Muscle layer of duodenum (tissue), 2 donors: ENCODE measurements around the gene ATF5.
"Not testable (repeated sequence)": the region's sequence is repeated elsewhere in the genome, so short reads cannot be mapped to it uniquely, and the experiment has no call there.

ENCODE experiments used
- H3K27ac ChIP-seq: one replicate; pipeline ENCODE4 v1.7.0; 2013; ENCODE audit warnings: mild to moderate bottlenecking, low read length
- H3K27me3 ChIP-seq: one replicate; pipeline ENCODE4 v1.7.0; 2013; ENCODE audit warnings: low read depth, mild to moderate bottlenecking, control low read depth, low read length
- H3K36me3 ChIP-seq, 2 donors: one replicate each; pipeline ENCODE4 v1.7.0; 2013; ENCODE audit warnings: low read length in 2 of 2, control low read depth in 1 of 2, mild to moderate bottlenecking in 1 of 2; ENCODE audit not compliant: insufficient read depth in 2 of 2, control insufficient read depth in 1 of 2
- H3K4me1 ChIP-seq, 2 donors: one replicate each; pipeline ENCODE4 v1.7.0; 2013; ENCODE audit warnings: low read length in 2 of 2, mild to moderate bottlenecking in 2 of 2, control low read depth in 1 of 2, moderate library complexity in 1 of 2; ENCODE audit not compliant: insufficient read depth in 2 of 2, control insufficient read depth in 1 of 2
- H3K4me3 ChIP-seq, 2 donors: one replicate each; pipeline ENCODE4 v1.7.0; 2013; ENCODE audit warnings: low read length in 2 of 2, low read depth in 1 of 2, mild to moderate bottlenecking in 1 of 2
- H3K9me3 ChIP-seq, 2 donors: one replicate each; pipeline ENCODE4 v1.7.0; 2013; ENCODE audit warnings: low read length in 2 of 2, control low read depth in 1 of 2, mild to moderate bottlenecking in 1 of 2; ENCODE audit not compliant: control insufficient read depth in 1 of 2
- donor health status: healthy.

The ATF5 gene

DNA sequence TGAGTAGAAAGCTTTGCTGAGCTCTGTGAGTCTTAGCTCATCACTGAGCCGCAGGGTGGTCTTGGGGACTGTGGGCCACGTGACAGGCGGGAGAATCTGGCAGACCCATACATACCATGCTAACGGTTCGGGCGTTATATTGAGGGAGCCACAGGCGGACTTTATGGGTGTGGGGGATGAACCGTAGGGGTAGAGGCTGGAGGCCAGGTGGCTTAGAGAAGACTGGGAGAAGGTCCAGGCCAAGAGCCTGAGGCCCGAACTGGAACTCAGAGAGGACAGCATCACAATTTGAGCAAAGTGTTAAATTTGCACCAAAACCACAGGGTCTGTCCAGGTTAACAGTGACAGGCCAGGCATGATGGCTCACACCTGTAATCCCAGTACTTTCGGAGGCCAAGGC, 15.3 kb upstream of the ATF5 start:
- Histone ChIP-seq H3K4me3 (no peak overlapping the region), H3K27ac (no peak overlapping the region), H3K27me3 (no peaks in the 10 kb centered on the region), H3K4me1 (peaks cover 3 to 13% of the 10 kb centered on the region in 2 donors), H3K9me3 (no peaks in the 10 kb centered on the region), H3K36me3 (peaks cover 3 to 43% of the 10 kb centered on the region in 2 donors)

DNA sequence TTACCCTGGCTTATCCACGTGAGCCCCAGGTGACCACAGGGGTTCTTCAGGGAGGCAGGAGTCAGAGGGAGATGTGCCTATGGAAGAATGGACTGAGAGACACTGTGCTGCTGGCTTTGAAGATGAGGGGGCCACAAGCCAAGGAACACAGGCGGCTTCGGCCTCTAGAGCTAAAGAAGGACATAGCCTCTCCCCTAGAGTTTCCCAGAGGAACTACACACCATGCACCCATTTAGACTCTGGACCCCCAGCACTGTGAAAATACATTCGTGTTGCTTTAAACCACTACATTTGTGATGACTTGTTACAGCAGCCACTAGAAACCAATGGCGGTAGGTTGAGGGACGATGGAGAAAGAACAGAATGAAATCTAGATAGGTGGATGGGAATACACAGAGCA, 13.7 kb upstream of the ATF5 start:
- Histone ChIP-seq H3K27ac (no peak overlapping the region), H3K4me3 (no peak overlapping the region), H3K4me1 (peaks cover 3 to 13% of the 10 kb centered on the region in 2 donors), H3K27me3 (no peaks in the 10 kb centered on the region), H3K9me3 (no peaks in the 10 kb centered on the region), H3K36me3 (peaks cover 0 to 32% of the 10 kb centered on the region in 2 donors)

DNA sequence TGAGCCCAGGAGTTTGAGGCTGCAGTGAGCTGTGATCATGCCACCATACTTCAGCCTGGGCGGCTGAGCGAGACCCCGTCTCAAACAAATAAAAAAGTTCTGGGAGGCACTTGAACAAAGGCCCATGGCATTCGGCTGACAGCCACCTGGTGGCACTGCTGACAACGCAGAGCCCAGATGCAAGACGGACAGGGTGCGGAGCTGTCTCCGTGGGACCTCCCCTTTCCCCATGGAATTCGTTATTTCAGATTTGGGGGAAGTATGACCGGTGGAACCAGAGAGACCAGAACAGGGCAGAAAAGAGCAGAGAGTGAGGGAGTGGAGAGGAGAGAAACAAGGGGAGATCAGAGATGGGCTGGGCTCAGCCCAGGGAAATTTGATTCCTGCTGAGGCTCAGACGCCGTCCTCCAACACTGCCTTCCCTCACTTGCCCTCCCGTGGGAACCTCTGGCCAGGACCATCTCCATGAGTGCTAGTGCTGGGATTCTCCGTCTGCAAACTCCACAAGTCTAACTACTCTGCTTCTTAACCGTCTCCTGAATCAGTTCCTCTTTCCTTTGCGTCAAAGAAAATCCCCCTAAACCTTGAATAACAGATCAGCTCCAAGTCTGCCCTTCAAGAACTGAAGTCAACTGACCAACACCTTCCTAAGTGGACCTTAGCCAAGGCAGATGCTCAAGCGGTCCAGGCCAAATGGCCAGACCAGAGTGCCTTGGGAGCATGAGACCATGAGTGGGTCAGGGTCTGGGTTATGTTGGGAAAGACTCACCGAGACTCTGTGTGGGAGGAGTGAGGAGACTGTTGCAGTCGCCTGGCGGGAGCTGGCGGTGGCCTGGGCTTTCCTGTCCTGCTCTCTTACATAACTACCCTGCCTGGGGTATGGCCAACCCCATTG, 11.9 kb upstream of the ATF5 start:
- H3K27ac ChIP-seq: no peak overlapping the region
- H3K9me3 ChIP-seq: no peaks in the 10 kb centered on the region
- no peak overlapping the region for H3K4me3 ChIP-seq
- H3K36me3 ChIP-seq: peaks cover 0 to 46% of the 10 kb centered on the region in 2 donors
- peaks cover 0 to 4% of the 10 kb centered on the region in 2 donors for H3K4me1 ChIP-seq
- H3K27me3 ChIP-seq: no peaks in the 10 kb centered on the region

DNA sequence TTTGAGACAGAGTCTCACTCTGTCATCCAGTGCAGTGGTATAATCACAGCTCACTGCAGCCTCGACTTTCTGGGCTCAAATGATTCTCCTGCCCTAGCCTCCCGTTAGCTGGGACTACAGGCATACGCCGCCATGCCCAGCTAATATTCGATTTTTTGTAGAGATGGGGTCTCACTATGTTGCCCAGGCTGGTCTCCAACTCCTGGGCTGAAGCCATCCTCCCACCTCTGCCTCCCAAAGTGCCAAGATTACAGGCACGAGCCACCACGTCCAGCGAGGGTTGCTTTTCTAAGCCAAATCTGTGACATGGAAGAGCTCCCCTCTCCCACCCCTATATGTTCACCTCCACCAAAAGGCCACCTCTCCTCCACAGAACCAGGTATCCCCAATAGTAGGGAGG, 10.9 kb upstream of the ATF5 start:
- Histone ChIP-seq H3K9me3 (no peaks in the 10 kb centered on the region), H3K4me3 (no peak overlapping the region), H3K27ac (no peak overlapping the region), H3K4me1 (peaks cover 0 to under 1% of the 10 kb centered on the region in 2 donors), H3K36me3 (peaks cover 0 to 55% of the 10 kb centered on the region in 2 donors), H3K27me3 (no peaks in the 10 kb centered on the region)

DNA sequence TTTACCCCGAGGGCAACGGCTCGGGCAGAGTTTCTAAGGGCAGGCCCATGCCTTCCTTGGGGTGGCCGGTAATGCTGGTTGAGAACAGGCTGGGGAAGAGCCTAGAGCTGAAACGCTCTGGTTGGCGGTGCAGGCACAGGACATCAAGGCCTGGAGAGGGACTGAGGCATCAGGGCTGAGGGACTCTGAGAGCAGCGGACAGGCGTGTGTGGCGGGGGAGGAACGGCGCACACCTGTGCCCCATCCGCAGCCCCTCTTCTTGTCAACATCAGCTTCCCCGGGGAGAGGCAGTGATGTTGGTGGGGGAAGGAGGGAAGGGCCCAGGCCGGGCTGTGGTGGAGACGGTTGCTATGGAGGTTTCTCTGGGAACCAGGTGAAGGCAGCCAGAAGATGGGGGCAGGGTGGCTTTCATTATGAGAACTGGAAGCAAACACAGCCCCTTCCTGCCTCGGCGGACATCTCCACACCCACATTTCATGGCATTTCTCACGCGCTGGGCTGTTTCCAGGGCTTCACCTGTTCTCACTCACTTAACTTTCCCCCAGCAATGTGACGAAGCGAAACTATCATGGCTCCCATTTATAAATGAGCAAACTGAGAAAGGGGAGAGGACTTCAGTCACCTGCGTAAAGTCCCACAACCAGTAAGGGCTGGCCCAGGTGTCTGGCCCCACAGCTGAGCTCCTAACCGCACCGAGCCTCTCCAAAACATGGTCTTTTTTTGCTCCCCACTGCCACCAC, 8.2 kb upstream of the ATF5 start:
- H3K27me3 ChIP-seq: no peaks in the 10 kb centered on the region
- H3K4me3 ChIP-seq: no peak overlapping the region
- H3K9me3 ChIP-seq: no peaks in the 10 kb centered on the region
- H3K4me1 ChIP-seq: no peaks in the 10 kb centered on the region
- peaks cover 6 to 52% of the 10 kb centered on the region in 2 donors for H3K36me3 ChIP-seq
- H3K27ac ChIP-seq: no peak overlapping the region

DNA sequence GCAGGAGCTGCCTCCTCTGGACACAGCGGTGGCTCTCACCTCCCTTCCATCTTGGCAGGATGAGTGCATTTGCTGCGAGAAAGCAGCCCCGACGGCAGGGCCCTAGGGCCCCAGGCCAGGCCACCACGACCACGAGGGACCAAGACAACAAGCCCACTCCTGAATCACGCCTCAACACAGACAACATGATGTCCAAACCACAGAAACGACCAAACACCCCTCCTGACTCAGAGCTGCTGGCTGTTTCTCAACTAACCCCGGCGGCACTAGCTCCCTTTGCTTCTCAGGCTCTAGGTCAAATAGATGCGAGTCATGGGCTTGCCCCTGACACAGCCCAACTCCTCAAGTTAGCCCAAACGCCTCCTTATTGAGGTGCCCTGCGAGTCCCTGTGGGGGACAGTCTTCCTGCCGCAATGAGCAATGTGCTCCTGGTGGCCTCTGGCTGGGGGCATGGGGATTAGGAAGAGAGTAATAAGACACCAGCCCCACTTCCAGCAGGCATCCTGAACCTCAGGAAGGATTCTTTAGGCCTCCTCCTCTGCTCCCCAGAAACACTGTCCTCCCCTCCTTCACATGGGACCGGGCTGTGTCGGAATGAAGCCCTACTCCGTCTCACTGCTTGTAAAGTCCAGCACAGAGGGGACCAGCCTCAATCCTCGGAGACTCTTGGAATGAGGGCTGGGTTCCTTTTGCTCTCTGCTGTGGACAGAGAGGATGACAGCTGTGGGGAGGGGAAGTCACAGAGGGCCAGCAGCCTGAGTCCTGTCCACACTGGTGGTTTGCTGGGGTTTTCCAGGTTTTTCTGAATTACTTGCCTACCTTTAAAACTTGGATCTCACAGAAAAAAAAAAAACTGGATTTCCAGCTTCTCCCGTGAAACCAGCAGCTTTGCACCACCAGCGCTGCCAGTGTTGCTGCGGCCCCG, 6.9 kb upstream of the ATF5 start:
- H3K4me1 ChIP-seq: peaks cover 0 to 3% of the 10 kb centered on the region in 2 donors
- H3K4me3 ChIP-seq: no peak overlapping the region
- H3K9me3 ChIP-seq: no peaks in the 10 kb centered on the region
- peaks cover 11 to 47% of the 10 kb centered on the region in 2 donors for H3K36me3 ChIP-seq
- no peaks in the 10 kb centered on the region for H3K27me3 ChIP-seq
- H3K27ac ChIP-seq: no peak overlapping the region

DNA sequence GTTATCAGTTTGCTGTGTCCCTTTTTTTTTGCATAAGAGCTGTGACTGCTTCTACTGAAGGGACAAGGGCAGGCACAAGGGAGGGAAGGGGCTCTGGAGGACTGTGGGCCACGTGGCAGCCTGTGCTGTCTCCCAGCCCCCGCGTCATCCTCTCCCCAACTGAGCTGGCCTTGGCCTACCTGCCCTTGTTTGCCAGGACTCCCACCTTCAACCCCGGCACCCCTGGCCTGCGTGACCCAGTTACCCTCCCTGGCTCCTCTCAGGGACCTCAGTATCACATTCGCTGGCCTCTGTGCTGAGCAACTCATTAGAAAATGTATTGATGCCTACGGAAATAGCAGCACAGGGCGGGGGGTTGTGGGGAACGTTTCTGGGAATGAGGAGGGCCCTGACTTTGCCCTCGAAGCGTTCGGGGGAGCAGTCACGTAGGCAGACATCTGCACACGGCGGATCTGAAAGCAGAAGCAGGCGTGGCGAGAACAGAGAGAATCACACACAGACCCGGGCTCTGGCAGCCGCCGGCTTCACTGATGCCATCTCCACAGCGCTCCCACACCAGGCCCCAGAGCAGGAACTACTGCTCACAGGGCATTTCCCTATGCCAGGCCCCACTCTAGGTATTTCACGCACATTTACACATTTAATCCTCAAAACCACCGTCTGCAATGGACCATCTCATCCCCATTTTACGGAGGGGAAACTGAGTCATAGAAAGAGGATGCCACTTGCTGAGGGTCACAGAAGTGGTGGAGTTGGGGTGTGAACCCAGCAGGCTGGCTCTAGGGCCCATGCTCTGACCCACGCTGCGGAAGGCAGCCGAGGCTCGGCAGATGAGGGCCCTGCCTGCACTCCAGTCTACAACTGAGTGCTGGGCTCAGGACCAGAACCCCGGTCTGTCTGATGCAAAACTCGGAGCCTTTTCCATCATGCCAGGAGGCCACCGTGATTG, 5.7 kb upstream of the ATF5 start:
- Histone ChIP-seq H3K4me3 (no peak overlapping the region), H3K9me3 (no peaks in the 10 kb centered on the region), H3K27ac (no peak overlapping the region), H3K4me1 (peaks cover 7 to 15% of the 10 kb centered on the region in 2 donors), H3K27me3 (no peaks in the 10 kb centered on the region), H3K36me3 (peaks cover 18 to 50% of the 10 kb centered on the region in 2 donors)

DNA sequence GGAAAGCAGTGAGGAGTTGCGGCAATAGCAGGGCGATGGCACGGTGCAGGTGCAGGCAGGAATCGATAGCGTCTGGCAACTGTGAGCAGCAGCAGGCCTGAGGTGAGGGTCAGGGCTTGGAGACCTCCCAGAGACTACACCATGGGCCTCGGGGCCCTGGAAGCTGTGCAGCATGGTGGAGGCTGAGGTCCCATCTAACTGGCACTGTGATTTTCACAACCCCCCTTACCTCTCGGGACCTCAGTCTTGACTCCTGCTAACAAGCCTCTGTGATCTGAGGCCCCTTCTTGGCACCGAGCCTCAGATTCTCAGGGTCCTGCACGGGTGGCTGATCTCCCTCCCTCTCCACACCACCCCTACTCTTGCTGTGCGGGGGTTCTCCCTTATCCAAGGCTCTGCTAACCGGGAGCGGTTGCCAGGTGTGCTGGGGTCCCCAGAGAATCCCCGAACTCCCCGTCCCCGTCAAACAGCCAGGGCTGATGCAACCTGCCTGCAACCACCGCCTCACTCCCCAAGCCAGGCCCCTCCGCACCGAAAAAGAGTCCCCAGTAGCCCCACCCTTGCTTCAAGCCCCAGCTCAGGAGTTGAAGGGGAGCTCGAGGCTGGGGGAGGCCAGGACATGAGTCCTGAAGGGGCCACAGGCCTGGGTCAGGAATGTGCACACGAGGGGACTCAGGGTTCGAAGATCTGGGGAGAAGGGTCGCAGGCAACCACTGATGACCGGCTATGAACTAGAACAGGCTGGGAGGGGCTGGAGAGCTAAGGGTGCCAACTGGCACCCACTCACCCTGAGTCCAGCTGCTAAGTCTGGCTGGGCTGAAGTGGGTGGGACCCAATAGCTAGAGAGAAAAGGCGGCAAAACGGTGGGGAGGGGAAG, 4.8 kb upstream of the ATF5 start:
- H3K4me1 ChIP-seq: peaks cover 7 to 20% of the 10 kb centered on the region in 2 donors
- no peaks in the 10 kb centered on the region for H3K9me3 ChIP-seq
- no peaks in the 10 kb centered on the region for H3K27me3 ChIP-seq
- H3K27ac ChIP-seq: no peak overlapping the region
- H3K36me3 ChIP-seq: peaks cover 18 to 46% of the 10 kb centered on the region in 2 donors
- no peak overlapping the region for H3K4me3 ChIP-seq

DNA sequence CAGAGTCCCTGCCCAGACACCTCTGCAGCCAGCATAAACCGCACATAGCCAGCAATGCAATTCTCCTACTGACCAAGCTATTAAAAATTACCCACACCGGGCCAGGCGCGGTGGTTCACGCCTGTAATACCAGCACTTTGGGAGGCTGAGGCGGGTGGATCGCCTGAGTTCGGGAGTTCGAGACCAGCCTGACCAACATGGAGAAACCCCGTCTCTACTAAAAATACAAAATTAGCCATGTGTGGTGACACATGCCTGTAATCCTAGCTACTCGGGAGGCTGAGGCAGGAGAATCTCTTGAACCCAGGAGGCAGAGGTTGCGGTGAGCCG, 4.2 kb upstream of the ATF5 start:
- Histone ChIP-seq H3K4me1 (peaks cover 7 to 20% of the 10 kb centered on the region in 2 donors), H3K36me3 (peaks cover 18 to 46% of the 10 kb centered on the region in 2 donors)
- H3K27ac ChIP-seq: not testable (repeated sequence)

More for the DNA sequence above, 4.2 kb upstream of the ATF5 start:
- H3K4me3 ChIP-seq, H3K27me3 ChIP-seq, H3K9me3 ChIP-seq: not testable (repeated sequence)
